Activated CD4-positive, alpha-beta T cell treated with anti-CD3 and anti-CD28 coated beads, Interleukin-2, amount 50 U/mL, for 16 hours (primary cell): ENCODE data around the gene PGC.

Experiments used
- DNase-seq: peaks from one replicate; pipeline ENCODE4 v3.0.0-alpha.2; 2020

Gene PGC

DNA sequence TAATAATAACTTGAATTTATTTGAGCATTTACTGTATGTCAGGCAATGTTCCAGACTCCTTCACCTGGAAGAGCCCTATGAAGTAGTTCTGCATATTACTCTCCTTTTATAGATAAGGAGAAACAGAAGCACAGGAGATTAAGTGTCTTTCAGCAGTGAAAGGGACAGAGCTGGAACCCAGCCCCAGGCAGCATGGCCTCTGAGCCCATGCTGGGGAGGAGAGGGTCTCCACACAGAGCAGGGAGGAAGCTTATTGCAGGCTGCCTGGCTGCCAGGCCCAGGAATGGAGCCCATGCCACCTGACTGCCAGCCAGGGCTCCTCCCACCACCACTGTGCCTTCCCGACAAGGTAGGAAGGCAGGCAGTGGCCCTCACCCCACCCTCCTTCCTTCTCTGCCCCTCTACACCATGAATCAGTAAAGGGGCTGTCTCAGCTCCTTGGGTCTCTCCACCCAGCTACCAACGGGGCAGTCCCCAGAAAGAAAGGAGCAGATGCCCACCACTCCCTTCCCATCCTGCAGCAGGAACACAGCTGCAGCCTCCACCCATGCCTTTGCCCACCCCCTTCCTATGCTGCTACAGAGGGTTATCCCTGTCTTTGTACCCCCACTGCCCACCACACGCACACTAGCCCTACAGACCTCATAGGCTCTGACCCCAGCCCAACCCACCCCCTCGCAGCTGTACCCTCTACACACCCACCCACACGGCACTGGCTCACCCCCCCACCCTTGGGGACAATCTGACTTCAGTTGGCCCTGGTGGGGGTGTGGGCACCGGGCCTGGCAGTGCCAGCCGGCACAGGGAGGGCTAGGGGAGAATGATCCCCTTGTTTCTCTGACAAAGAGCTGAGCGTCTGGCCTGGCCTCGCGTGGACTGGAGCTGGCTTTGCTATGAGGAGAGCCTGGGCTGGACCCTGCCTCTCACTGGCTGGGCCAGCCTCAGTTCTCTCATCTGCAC is 53.6 kb downstream of the PGC start:
- DNase-seq: no peak

DNA sequence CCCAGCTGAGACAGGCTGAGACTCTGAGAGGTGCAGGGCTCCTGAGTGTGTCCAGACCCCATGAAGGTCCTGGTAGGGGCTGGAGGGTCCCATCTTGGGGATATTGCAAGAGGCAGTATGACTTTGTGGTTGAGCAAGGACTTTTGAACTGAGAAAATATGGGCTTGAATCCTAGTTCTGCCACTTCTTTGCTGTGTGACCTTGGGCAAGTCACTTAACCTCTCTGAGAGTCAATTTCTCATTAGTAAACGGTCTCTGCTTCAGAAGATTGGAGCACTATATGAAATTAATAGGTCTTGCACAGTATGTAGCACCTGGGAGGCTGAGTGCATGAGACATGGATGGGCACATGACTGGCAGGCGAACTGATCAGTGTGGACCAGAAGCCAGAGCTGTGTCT is 54.5 kb downstream of the PGC start:
- DNase-seq: no peak

DNA sequence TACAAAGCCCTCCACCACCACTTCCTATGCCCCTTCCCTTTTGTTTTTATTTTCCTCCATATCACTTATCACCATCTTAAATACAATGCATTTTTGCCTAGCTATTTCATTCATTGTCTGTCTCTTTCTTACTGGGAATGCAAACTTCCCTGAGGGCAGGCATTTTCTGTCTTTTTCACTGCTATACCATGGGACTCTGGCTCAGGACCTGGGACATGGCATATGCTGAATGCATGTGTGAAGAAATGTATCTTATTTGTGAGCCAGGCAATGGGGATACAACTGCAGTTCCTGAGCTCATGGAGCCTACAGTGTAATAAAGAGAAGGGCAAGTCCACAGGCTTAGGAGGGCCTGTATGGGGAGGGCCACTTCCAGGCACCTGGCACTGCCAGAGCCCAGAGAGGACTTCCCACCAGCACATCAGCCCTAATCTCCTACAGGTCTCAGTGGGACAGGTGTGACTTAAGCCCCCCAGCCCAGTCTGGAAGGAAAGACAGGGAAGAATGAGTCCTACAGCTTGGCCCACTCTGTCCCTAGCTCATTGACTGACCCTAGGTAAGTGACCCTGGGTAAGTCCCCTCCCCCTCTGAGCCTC is 55.0 kb downstream of the PGC start:
- no peak for DNase-seq

DNA sequence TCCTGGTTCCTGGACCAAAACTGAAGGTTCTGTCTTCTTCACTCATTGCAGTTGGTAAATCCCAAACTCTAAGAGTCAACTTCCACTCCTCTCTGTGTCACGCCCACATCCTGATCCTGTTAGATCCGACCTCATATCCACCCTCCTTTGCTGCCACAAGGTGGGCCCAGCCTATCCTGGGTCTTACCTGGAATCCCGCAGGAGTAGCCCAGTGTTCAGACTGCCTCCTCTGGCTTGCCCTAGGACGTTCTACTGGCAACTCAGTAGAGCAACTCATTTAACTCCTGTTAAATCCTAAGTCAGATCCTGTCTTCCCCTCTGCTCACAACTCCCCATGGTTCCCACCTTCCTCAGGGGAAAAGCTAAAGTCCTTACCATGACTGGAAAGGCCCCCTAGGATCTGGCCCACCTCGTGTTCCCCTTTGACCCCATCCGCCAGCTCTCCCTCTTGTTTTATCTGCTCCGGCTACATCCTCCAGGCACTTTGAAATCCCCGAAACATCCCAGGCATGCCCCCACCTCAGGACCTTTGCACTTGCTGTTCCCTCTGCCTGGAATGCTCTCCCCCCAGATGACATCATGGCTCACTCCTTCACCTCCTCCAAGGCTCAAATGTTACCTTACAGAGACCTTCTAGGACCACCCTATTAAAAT is 55.6 kb downstream of the PGC start:
- DNase-seq: no peak

DNA sequence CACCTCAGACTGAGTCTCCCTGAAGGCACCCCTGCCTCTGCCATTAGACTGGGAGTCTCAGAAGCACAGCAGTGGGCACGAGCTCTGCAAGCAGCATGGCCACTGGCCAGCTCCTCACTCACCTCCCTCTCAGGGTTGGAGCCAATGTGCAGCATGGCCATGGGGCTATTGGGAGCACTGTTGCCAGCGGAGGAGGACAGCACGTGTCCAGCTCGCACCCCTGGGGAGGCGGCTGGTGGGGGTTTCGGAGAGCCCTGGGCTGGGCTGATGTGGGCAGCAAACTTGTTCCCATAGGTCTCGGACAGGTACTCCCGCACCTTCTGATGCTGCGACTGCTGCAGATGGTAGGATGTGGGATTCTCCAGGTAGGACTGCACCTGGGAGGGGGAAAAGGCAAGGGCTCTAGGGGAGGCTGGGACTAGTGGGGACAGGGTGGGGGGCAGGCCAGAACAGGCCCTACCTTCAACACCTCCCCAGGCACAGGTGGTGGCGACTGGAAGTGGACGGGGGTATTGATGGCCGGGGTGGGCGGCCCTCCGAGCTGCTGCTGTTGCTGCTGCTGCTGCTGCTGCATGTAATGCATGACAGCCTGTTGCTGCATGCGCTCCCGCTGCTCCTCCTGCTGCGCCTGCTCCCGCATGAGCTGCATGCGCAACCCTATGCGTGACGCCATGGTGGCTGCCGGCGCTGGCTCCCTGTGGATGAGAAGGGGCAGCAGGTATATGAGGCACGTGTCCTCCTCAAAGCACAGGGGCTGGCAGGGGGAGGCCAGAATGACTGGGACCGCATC is 56.5 kb downstream of the PGC start:
- DNase-seq: no peak

DNA sequence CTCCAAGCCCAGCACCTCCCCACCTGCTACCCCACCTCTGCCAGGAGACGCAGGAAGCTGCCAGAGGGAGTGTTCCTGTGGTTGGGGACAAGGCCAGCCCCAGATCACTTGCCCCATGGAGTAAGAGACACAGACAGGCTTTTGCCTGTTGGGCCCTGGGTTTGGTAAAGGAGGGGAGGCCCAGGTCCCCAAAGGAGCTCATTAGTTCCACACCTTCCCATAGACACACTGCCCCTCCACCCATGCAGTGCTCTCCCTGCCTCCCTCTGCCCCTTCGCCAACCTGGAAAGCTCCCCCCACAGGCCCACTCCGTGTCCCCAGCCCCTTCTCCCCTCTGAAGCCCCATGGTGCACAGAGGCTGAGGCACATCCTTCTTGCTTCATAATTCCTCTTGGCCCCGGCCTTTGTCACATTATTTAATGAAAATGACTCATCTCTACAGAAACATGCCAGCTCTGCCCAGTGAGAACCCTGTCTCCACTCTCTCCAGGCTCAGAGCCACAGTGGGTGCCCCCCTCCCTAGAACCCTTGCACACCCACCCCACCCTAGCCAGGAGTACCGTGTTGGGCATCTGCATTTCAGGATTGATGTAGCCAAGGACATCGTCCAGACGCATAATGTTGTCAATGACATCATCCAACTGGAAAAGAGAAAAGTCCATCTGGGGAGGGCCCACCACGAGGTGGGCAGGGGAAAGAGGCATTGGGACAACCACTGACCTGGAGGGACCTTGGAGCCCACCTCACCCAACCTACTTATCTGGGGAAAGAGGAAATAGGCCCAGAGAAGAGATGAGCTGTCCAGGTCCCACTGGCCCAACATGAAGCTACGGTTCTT is 57.8 kb downstream of the PGC start:
- DNase-seq: no peak

DNA sequence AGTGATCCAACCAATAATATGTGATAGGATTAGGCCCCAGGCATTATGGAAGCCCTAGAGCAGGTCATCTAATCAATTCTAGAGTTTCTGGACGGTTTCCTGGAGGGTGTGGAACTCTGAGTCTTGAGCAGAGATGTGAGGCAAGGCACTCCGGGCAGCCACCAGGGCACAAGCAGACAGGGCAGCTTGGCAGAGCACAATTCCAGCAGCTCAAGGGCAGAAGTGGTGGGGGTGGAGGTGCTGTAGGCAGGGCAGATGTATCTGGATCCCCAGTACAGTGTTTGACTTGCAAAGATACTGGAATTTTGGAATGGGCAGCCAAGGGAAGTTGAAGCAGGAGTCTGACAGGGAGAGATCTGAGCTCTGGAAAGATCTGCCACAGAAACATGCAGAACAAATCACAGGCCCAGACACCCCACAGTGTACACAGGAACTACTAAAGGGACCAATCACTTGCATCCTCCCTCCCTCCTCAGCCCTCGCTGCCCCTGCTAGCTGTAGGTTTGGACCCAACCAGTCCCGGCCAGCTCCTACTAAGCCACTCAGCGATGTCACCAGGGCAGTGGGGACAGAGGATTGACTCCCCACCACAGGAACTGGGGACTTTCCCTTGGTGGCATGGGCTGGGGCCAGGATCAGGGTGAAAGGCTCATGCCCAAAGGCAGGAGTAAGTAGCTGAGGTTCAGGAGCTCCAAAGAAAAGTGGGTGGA is 58.8 kb downstream of the PGC start:
- DNase-seq: no peak

DNA sequence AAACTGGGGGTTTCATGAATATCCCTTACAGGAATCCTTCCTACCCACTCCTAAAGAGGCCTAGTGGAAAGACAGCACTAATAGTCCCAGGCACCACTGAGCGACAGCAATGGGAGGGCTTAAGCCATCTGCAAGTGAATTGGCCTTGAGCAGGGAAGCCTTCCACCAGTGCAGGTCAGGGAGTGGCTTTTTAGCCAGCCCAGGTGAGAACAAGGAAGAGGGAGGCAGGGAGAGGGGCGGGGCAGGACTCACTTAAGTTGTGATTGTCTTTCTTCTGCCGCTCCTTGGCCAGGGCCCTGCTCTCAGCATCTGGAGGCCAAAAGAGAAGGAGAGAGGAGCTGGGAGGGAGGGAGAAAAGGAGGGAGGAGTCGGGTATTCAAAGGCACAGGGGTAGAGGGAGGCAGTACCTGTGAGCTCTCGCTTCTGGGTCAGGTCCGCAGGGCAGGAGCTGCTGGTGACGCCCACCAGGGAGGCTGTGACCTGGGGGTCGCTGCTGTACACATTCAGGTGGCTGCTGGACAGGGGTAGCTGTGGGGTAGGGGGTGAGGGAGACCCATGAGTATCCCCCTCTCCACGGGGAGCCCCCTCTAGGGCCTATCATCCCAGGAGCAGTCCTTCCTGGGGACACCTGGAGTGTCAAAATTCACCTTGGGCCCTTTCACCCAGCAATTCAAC is 59.6 kb downstream of the PGC start:
- DNase-seq: no peak
